AG04449 (cell line): Measurements from ENCODE around the gene ARID1B.

Experiments
- CTCF ChIA-PET: fragments of 350-600 bp; formaldehyde crosslinking; extraction: SDS; loops from one replicate; lab custom pipeline; 2021; ENCODE audit warnings: antibody characterized with exemption; lab: Yijun Ruan, JAX
- POLR2A ChIA-PET: fragments of 400-600, 350-600 bp; formaldehyde crosslinking; extraction: SDS; loops from one replicate; lab custom pipeline; 2020; ENCODE audit warnings: antibody characterized with exemption, inconsistent platforms; lab: Yijun Ruan, JAX
- DNase-seq: peaks from one replicate; pipeline ENCODE4 v3.0.0-alpha.2; 2010; ENCODE audit warnings: low read depth, low spot score
- H3K4me3 ChIP-seq: 2 replicates; pipeline ENCODE4 v1.5.1; 2011; ENCODE audit warnings: low read depth, mild to moderate bottlenecking, control low read depth, low read length
- TF ChIP-seq, protein P1 (sequence below): IDR thresholded peaks from one replicate; pipeline ENCODE4 v1.5.1; 2011; ENCODE audit warnings: mild to moderate bottlenecking, moderate library complexity, low read length, control low read depth, inconsistent platforms; ENCODE audit not compliant: insufficient read depth; ENCODE audit errors: missing control alignments

ARID1B gene

GRCh38 chr6:156809034-156809433 lies 31.9 kb downstream of the ARID1B start:
- TF ChIP-seq, protein P1, sequence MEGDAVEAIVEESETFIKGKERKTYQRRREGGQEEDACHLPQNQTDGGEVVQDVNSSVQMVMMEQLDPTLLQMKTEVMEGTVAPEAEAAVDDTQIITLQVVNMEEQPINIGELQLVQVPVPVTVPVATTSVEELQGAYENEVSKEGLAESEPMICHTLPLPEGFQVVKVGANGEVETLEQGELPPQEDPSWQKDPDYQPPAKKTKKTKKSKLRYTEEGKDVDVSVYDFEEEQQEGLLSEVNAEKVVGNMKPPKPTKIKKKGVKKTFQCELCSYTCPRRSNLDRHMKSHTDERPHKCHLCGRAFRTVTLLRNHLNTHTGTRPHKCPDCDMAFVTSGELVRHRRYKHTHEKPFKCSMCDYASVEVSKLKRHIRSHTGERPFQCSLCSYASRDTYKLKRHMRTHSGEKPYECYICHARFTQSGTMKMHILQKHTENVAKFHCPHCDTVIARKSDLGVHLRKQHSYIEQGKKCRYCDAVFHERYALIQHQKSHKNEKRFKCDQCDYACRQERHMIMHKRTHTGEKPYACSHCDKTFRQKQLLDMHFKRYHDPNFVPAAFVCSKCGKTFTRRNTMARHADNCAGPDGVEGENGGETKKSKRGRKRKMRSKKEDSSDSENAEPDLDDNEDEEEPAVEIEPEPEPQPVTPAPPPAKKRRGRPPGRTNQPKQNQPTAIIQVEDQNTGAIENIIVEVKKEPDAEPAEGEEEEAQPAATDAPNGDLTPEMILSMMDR, result no peak
- H3K4me3 ChIP-seq, result no peak overlapping the region
- ChIA-PET POLR2A (interaction anchor here (1.1 kb wide), 1 partner anchor 12 kb away, joined by 3 read pairs; no protein-coding TSS in a partner anchor), CTCF (interaction anchor here (1.0 to 3.4 kb wide), 2 partner anchors 11 to 39 kb away, joined by 3 to 12 read pairs; no protein-coding TSS in a partner anchor)
- DNase-seq, result no peak

GRCh38 chr6:156809446-156810178 lies 32.4 kb downstream of the ARID1B start:
- ChIA-PET POLR2A (interaction anchor here (1.1 kb wide), 1 partner anchor 13 kb away, joined by 3 read pairs; no protein-coding TSS in a partner anchor), CTCF (interaction anchor here (1.0 to 3.4 kb wide), 2 partner anchors 10 to 38 kb away, joined by 3 to 12 read pairs; no protein-coding TSS in a partner anchor)

DNA sequence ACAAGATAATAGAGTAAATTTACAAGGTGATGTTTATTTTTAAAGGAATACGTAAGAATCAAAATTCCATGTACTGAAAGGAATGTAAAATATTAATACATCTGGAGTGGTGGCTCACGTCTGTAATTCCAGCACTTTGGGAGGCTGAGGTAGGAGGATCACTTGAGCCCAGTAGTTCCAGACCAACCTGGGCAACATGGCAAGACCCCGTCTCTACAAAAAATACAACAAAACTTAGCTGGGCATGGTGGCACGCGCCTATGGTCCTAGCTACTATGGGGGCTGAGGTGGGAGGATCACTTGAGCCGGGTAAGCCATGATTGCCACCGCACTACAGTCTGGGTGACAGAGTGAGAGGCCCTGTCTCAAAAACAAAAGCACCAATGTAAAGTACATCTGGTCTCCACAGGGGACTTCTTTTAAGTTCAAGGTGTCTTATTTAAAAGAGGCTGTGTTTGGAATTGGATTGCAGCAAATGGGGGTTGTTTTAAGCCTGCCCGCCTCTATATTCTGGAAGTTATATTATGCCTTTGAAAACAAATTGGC lies 36.9 kb downstream of the ARID1B start:
- ChIA-PET POLR2A (no interaction called here), CTCF (no interaction called here)
- TF ChIP-seq, protein P1, result no peak

More at GRCh38 chr6:156809446-156810178, 32.4 kb downstream of the ARID1B start:
- no peak for DNase-seq
- no peak overlapping the region for H3K4me3 ChIP-seq
- TF ChIP-seq, protein P1, result no peak

DNA sequence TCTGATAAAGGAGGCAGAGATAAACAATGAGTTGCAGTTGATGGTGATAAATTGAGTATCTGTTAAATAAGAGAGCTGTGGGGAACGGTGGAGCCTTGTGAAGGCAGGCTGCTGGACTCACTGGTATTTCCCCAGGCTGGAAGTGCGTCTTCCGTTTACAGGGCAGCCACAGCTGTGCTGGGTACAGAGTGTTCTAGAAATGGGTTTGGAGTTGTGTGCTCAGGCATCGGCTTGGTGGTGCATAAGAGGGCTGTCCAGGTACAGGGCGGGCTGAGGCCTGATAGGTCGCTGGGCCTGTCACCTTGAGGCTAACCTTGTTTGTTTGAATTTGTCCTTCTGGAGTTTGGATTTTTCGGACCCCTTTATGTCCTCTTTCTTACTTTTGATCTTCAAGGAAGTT lies 39.3 kb downstream of the ARID1B start:
- no peak overlapping the region for H3K4me3 ChIP-seq
- DNase-seq, result no peak
- TF ChIP-seq, protein P1, result no peak
- POLR2A ChIA-PET, result no interaction called here
- CTCF ChIA-PET, result no interaction called here

More for the DNA sequence above, 36.9 kb downstream of the ARID1B start:
- H3K4me3 ChIP-seq, result no peak overlapping the region
- no peak for DNase-seq

DNA sequence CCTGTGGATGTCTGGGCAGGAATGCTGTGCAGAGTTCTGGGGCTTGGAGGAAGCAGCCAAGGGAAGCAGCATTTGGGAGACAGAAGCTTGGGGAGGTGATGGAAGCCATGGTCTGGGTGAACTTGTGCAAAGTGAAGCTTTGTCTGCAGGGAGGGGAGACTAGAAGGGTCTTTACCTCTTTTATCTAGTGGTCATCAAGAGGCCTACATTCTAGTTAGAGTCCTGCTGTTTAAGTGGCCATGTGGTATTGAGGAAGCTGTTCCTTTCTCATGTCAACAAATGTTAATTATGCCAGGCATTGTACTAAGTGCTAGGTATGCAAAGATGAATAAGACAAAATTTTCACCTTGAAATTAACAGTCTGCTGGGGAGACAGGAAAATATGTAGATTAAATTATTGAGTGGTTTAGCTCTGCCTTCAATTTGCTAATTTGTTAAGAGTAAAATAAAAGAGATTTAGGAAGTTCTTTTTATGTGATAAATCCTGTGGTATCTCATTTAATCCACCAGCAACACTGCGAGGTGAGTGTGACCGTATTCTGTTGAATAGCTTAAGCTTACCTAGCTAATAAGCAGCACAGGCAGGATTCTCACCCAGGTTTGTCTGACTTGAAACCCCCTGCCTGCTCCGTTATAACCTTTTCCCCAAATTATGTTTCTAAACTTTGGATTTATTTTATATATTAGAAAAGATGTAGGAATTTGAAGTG lies 43.1 kb downstream of the ARID1B start:
- CTCF ChIA-PET, result interaction anchor here (1.5 to 2.9 kb wide), 2 partner anchors 11 to 12 kb away, joined by 4 to 12 read pairs; no protein-coding TSS in a partner anchor
- H3K4me3 ChIP-seq, result no peak overlapping the region
- POLR2A ChIA-PET, result no interaction called here

More for the DNA sequence above, 43.1 kb downstream of the ARID1B start:
- TF ChIP-seq, protein P1, result no peak
- no peak for DNase-seq
